K562 (cell line): Measurements from ENCODE around the gene INPP1. TPM values are rescaled to one million over a fixed set of nuclear protein-coding genes. Genes with fewer than 3 reads are reported as not detected.

Source experiments
- YY1 ChIP-seq, 3 experiments: IDR thresholded peaks; 2 replicates each; pipeline ENCODE4 v1.6.1; 2011; ENCODE audit warnings: low read length in 2 of 3, mild to moderate bottlenecking in 2 of 3, moderate library complexity in 2 of 3, borderline replicate concordance in 1 of 3, control low read depth in 1 of 3, low read depth in 1 of 3; ENCODE audit not compliant: insufficient read depth in 3 of 3, insufficient replicate concordance in 2 of 3, control insufficient read depth in 1 of 3, insufficient read length in 1 of 3; ENCODE audit errors: extremely low read depth in 1 of 3
- polyA plus RNA-seq, 8 experiments: library from polyadenylated mRNA; depleted of rRNA in 4 of 8; stranded (reverse) in 5 of 8; unstranded in 3 of 8; fragments of >200 nt; fragmentation: Nextera tagmentation in 2 of 8; fragmentation: Illumina TruSeq in 1 of 8; extraction: Ambion mirVana in 2 of 8; extraction: Trizol in 1 of 8; gene quantifications; 2 replicates each; pipeline versions ENCODE4 v1.2.1 to v1.2.3, GENCODE V29; 2011 to 2014; ENCODE audit warnings: inconsistent platforms in 1 of 8, missing spikeins in 1 of 8
- total RNA-seq, 7 experiments: library from RNA; depleted of rRNA in 6 of 7; stranded (reverse); fragments of >200 nt in 6 of 7; fragmentation: Illumina TruSeq in 2 of 7; extraction: Trizol in 2 of 7; gene quantifications; 2 replicates each; pipeline versions ENCODE4 v1.2.1 to v1.2.3, GENCODE V29; 2011 to 2021; ENCODE audit warnings: low replicate concordance in 1 of 7
- TF ChIP-seq, protein P1 (sequence below): fragments of 450-650 bp; IDR thresholded peaks from 2 replicates; pipeline ENCODE4 v1.6.1; 2016; ENCODE audit warnings: low read depth

The INPP1 gene
- total and polyA plus RNA-seq, 9 of the 15 experiments (the other 6 are each of a cell fraction or from before 2014, with no cell fraction given), result 3.7 to 11.8 (median 6.5) TPM

DNA sequence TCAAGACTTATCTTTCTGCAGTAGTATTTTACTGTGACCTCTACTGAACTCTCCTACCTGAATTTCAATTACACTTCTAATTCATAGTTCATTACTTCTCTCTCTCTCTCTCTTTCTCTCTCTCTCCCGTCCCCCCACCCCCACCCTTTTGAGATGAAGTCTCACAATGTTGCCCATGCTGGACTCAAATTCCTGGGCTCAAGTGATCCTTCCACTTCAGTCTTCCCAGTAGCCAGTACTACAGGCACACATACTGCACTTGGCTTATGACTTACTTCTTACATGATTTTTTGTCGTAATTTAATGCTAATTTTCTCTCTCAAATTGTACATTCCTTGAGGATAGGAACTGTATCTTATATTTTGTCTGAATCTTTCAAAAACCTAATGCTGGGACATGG lies 17.8 kb upstream of the INPP1 start (continued):
- TF ChIP-seq, protein P1, sequence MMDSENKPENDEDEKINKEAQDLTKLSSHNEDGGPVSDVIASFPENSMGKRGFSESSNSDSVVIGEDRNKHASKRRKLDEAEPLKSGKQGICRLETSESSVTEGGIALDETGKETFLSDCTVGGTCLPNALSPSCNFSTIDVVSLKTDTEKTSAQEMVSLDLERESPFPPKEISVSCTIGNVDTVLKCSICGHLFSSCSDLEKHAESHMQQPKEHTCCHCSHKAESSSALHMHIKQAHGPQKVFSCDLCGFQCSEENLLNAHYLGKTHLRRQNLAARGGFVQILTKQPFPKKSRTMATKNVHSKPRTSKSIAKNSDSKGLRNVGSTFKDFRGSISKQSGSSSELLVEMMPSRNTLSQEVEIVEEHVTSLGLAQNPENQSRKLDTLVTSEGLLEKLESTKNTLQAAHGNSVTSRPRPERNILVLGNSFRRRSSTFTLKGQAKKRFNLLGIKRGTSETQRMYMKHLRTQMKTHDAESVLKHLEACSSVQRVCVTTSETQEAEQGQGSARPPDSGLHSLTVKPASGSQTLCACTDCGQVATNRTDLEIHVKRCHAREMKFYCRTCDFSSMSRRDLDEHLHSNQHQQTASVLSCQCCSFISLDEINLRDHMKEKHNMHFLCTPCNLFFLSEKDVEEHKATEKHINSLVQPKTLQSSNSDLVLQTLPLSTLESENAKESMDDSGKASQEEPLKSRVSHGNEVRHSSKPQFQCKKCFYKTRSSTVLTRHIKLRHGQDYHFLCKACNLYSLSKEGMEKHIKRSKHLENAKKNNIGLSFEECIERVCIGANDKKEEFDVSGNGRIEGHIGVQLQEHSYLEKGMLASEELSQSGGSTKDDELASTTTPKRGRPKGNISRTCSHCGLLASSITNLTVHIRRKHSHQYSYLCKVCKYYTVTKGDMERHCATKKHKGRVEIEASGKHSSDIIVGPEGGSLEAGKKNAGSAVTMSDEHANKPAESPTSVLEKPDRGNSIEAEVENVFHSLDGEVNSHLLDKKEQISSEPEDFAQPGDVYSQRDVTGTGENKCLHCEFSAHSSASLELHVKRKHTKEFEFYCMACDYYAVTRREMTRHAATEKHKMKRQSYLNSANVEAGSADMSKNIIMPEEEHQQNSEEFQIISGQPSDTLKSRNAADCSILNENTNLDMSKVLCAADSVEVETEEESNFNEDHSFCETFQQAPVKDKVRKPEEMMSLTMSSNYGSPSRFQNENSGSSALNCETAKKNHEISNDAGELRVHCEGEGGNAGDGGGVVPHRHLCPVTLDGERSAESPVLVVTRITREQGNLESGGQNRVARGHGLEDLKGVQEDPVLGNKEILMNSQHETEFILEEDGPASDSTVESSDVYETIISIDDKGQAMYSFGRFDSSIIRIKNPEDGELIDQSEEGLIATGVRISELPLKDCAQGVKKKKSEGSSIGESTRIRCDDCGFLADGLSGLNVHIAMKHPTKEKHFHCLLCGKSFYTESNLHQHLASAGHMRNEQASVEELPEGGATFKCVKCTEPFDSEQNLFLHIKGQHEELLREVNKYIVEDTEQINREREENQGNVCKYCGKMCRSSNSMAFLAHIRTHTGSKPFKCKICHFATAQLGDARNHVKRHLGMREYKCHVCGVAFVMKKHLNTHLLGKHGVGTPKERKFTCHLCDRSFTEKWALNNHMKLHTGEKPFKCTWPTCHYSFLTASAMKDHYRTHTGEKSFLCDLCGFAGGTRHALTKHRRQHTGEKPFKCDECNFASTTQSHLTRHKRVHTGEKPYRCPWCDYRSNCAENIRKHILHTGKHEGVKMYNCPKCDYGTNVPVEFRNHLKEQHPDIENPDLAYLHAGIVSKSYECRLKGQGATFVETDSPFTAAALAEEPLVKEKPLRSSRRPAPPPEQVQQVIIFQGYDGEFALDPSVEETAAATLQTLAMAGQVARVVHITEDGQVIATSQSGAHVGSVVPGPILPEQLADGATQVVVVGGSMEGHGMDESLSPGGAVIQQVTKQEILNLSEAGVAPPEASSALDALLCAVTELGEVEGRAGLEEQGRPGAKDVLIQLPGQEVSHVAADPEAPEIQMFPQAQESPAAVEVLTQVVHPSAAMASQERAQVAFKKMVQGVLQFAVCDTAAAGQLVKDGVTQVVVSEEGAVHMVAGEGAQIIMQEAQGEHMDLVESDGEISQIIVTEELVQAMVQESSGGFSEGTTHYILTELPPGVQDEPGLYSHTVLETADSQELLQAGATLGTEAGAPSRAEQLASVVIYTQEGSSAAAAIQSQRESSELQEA, result no peak
- no peak for TF ChIP-seq YY1 (IDR thresholded peaks at IDR 0.05; ENCODE audit: borderline replicate concordance in 1 of 3, control insufficient read depth in 1 of 3, extremely low read depth in 1 of 3, insufficient read depth in 3 of 3, insufficient read length in 1 of 3, insufficient replicate concordance in 2 of 3, low read depth in 1 of 3, low read length in 2 of 3)
